WI38 (cell line): Measurements from ENCODE around the gene TEKTIP1.

Experiments
- H3K4me3 ChIP-seq: 2 replicates; pipeline ENCODE4 v1.5.1; 2011; ENCODE audit warnings: low read depth, mild to moderate bottlenecking, control low read depth, low read length
- TF ChIP-seq, protein P1 (sequence below): IDR thresholded peaks from 2 replicates; pipeline ENCODE4 v1.5.1; 2012; ENCODE audit warnings: low read depth, mild to moderate bottlenecking, control low read depth, low read length

TEKTIP1 gene

DNA sequence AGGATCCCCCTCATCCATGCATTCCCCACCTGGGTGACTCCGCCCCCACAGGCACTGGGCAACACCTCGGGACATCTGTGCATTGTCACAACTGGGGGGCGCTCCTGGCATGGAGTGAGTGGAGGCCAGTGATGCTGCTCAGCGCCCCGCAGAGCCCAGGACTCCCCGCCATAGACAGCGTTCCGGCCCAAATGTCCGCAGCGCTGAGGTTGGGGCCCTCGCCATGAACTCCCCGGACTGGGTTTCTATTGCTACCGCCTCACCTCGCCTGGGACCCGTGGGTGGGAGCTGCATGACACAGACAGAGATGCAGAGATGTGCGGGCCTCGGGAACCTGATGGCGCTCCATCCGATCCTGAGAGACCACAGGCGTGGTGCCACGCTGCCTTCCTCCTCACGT, 28.2 kb upstream of the TEKTIP1 start:
- TF ChIP-seq, protein P1, sequence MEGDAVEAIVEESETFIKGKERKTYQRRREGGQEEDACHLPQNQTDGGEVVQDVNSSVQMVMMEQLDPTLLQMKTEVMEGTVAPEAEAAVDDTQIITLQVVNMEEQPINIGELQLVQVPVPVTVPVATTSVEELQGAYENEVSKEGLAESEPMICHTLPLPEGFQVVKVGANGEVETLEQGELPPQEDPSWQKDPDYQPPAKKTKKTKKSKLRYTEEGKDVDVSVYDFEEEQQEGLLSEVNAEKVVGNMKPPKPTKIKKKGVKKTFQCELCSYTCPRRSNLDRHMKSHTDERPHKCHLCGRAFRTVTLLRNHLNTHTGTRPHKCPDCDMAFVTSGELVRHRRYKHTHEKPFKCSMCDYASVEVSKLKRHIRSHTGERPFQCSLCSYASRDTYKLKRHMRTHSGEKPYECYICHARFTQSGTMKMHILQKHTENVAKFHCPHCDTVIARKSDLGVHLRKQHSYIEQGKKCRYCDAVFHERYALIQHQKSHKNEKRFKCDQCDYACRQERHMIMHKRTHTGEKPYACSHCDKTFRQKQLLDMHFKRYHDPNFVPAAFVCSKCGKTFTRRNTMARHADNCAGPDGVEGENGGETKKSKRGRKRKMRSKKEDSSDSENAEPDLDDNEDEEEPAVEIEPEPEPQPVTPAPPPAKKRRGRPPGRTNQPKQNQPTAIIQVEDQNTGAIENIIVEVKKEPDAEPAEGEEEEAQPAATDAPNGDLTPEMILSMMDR = no peak
- no peak overlapping the region for H3K4me3 ChIP-seq

- TF ChIP-seq, protein P1 = no peak
- H3K4me3 ChIP-seq = no peak overlapping the region
Observed at GRCh38 chr19:3511506-3512251, 27.3 kb upstream of the TEKTIP1 start.

- no peak overlapping the region for H3K4me3 ChIP-seq
- TF ChIP-seq, protein P1 = no peak
Observed at GRCh38 chr19:3512562-3513228, 26.3 kb upstream of the TEKTIP1 start.

GRCh38 chr19:3513229-3514140, 25.5 kb upstream of the TEKTIP1 start:
- TF ChIP-seq, protein P1 = no peak

DNA sequence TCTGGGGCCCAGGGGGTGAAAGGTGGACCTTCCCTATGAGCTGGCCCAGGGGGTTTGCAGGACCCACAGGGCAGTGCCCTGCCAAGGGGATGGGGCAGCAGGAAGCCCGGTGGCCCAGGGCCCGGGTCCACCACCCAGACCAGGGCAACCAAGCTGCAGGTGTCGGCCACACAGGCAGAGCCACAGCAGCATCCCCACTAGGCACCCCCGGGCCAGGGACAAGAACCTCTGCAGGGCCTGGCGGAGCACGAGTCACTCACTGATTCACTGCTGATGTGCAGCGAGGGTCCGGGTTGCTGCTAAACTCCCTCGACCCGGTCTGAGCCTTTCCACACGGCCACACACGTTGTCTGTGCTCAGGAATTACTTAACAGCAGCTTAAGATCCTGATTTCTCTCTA, 24.0 kb upstream of the TEKTIP1 start:
- no peak overlapping the region for H3K4me3 ChIP-seq
- TF ChIP-seq, protein P1 = no peak

More at GRCh38 chr19:3513229-3514140, 25.5 kb upstream of the TEKTIP1 start:
- no peak overlapping the region for H3K4me3 ChIP-seq

DNA sequence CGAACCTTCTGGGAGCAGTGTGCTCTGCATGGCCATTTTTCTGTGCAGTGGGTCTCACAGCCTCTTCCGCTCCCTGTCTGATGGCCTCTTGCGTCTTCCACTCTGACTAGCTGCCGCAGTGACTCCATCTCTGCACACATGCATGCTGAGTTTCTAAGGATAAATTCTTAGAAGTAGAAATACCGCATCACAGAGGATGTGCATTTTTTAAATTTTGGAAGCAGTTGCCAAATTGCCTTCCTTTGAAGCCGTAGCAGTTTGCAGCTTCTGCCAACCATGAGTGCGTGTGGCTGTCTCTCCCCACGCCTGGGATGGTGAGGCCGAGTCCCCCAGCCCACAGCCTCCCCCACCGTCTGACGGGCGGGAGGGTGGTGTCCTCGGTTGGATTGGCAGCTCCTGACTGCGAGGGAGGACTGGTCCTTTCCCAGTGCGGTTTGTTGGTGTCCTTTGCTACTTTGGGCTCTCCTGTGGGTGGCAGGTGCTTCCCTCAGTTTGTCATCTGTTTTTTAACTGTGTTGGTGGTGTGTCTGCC, 23.0 kb upstream of the TEKTIP1 start:
- H3K4me3 ChIP-seq = no peak overlapping the region
- TF ChIP-seq, protein P1 = no peak
